ENCODE results near the gene DPP9. TPM values are rescaled to one million over a fixed set of nuclear protein-coding genes. Genes with fewer than 3 reads are reported as not detected.

The DPP9 gene
- total and polyA plus RNA-seq, 2 of the 13 experiments (the other 11 are each of a cell fraction or from before 2014, with no cell fraction given), result 8.4 to 25.8 TPM

DNA sequence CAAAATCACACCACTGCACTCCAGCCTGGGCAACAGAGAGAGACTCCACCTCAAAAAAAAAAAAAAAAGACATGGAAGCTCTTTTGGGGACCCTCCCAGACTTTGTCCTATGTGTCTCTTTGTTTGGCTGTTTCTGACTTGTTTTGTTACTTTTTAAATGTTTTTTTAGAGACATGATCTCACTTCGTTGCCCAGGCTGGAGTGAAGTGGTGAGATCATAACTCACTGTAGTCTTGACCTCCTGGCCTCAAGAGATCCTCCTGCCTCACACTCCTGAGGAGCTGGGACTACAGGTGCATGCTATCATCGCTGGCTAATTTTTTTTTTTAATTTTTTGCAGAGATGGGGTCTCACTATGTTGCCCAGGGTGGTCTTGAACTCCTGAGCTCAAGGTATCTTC lies 16.4 kb upstream of the DPP9 start:
- no peaks in the 10 kb centered on the region for H4K20me1 ChIP-seq (ENCODE audit: insufficient read depth, low read length)
- no peak overlapping the region for H3K4me2 ChIP-seq (ENCODE audit: low read depth, low read length)
- ATAC-seq, result no peak
- in situ Hi-C loops (cut with HindIII; ENCODE audit: extremely low pct_ligation_motif_present, low pct_unique_long_range_greater_than_20kb), result no loop called here
- no peaks in the 10 kb centered on the region for H3K79me2 ChIP-seq (ENCODE audit: insufficient read depth, low read length)
- no peak for DNase-seq (ENCODE audit: low spot score)
- no peak overlapping the region for H3K9ac ChIP-seq (ENCODE audit: insufficient read depth, low read depth, low read length)
- peaks cover 5 to 14% of the 10 kb centered on the region in 2 experiments; a peak in 3 of 5 replicates for H3K27me3 ChIP-seq (ENCODE audit: control insufficient read depth in 1 of 2, insufficient read depth in 2 of 2, low read length in 2 of 2)
- FAIRE-seq, result no peak
- H3K4me3 ChIP-seq (replicated peaks in 1 of 3; ENCODE audit: insufficient read depth in 1 of 3, low read depth in 2 of 3, low read length in 3 of 3), result no peak overlapping the region
- ChIA-PET POLR2A (no interaction called here), CTCF (ENCODE audit: low intra/inter-chr PET ratio, low total read pairs) (no interaction called here)
- H3K4me1 ChIP-seq (ENCODE audit: insufficient read depth, low read length), result peaks cover 26% of the 10 kb centered on the region
- no peaks in the 10 kb centered on the region for H3K9me3 ChIP-seq (ENCODE audit: low read length)
- no peak overlapping the region for H2AFZ ChIP-seq (ENCODE audit: low read length)
- TF ChIP-seq SETDB1 (CRISPR knock-in tag; IDR thresholded peaks at IDR 0.05; ENCODE audit: borderline replicate concordance), result no peak
- BruUV-seq (replicated peaks), result no TSS peak
- no peaks in the 10 kb centered on the region for H3K36me3 ChIP-seq (replicated peaks in 1 of 2; ENCODE audit: control insufficient read depth in 1 of 2, insufficient read depth in 2 of 2, low read length in 2 of 2)
- WGBS (ENCODE audit: low lambda C conversion rate), result 6% methylated on average over 2 of the region's 2 CpGs
- intact Hi-C loops (cut with micrococcal nuclease; ENCODE audit: unreplicated experiment), result no loop called here
- H3K27ac ChIP-seq (ENCODE audit: extremely low read length, insufficient read depth, low read length), result no peak overlapping the region

GRCh38 chr19:4738734-4739133 lies 15.1 kb upstream of the DPP9 start:
- ATAC-seq, result no peak
- TF ChIP-seq ZFP36 (IDR thresholded peaks at IDR 0.05; ENCODE audit: borderline replicate concordance, low read depth, low read length, partially characterized antibody), result peak; percentile 11
- TF ChIP-seq, protein P1, sequence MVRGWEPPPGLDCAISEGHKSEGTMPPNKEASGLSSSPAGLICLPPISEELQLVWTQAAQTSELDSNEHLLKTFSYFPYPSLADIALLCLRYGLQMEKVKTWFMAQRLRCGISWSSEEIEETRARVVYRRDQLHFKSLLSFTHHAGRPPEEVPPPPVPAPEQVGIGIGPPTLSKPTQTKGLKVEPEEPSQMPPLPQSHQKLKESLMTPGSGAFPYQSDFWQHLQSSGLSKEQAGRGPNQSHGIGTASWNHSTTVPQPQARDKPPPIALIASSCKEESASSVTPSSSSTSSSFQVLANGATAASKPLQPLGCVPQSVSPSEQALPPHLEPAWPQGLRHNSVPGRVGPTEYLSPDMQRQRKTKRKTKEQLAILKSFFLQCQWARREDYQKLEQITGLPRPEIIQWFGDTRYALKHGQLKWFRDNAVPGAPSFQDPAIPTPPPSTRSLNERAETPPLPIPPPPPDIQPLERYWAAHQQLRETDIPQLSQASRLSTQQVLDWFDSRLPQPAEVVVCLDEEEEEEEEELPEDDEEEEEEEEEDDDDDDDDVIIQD (CRISPR knock-in tag; IDR thresholded peaks at IDR 0.05; ENCODE audit: low read depth), result no peak
- no peak overlapping the region for H2AFZ ChIP-seq (ENCODE audit: low read length)
- no TSS peak for BruUV-seq (replicated peaks)
- in situ Hi-C loops (cut with HindIII; ENCODE audit: extremely low pct_ligation_motif_present, low pct_unique_long_range_greater_than_20kb) (no loop called here), intact Hi-C loops (cut with micrococcal nuclease; ENCODE audit: unreplicated experiment) (no loop called here)
- H3K27me3 ChIP-seq (ENCODE audit: control insufficient read depth in 1 of 2, insufficient read depth in 2 of 2, low read length in 2 of 2), result peaks cover 5 to 14% of the 10 kb centered on the region in 2 experiments; a peak in 3 of 5 replicates
- ChIA-PET POLR2A (interaction anchor here (0.9 kb wide), 1 partner anchor 13 kb away, joined by 3 read pairs; no protein-coding TSS in a partner anchor), CTCF (ENCODE audit: low intra/inter-chr PET ratio, low total read pairs) (no interaction called here)
- H3K36me3 ChIP-seq (replicated peaks in 1 of 2; ENCODE audit: control insufficient read depth in 1 of 2, insufficient read depth in 2 of 2, low read length in 2 of 2), result no peaks in the 10 kb centered on the region
- no peaks in the 10 kb centered on the region for H4K20me1 ChIP-seq (ENCODE audit: insufficient read depth, low read length)
- H3K79me2 ChIP-seq (ENCODE audit: insufficient read depth, low read length), result no peaks in the 10 kb centered on the region
- H3K4me3 ChIP-seq (replicated peaks in 1 of 3; ENCODE audit: insufficient read depth in 1 of 3, low read depth in 2 of 3, low read length in 3 of 3), result no peak overlapping the region
- DNase-seq (ENCODE audit: low spot score), result no peak
- H3K4me2 ChIP-seq (ENCODE audit: low read depth, low read length), result no peak overlapping the region
- H3K9me3 ChIP-seq (ENCODE audit: low read length), result no peaks in the 10 kb centered on the region
- WGBS (ENCODE audit: low lambda C conversion rate), result 30% methylated on average over 4 of the region's 4 CpGs
- H3K27ac ChIP-seq (ENCODE audit: extremely low read length, insufficient read depth, low read length), result no peak overlapping the region
- H3K4me1 ChIP-seq (ENCODE audit: insufficient read depth, low read length), result peaks cover 16% of the 10 kb centered on the region
- H3K9ac ChIP-seq (ENCODE audit: insufficient read depth, low read depth, low read length), result no peak overlapping the region
- FAIRE-seq, result no peak
